ENCODE data around the gene ADAMTS6.

DNA sequence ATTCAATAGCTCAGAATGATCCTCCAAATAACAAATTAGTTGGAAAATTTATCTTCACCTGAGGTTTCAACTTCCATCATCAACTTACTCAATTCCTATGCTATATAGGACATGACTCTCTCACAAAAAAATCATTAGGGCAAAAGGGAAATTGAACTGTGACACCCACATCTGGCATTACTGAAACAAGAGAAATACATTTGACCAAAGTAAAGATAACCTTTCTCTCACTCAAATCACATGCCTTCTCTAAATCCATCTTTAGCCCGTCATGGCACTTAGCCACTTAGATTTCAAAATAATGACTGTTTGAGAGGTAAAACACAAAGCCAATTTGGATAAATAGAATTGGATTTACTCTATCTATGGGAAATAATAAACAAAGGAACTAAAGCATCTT lies 126.4 kb downstream of the ADAMTS6 start:
- TF ChIP-seq EP300 (IDR thresholded peaks at IDR 0.05) = no peak
- TF ChIP-seq, protein P1, sequence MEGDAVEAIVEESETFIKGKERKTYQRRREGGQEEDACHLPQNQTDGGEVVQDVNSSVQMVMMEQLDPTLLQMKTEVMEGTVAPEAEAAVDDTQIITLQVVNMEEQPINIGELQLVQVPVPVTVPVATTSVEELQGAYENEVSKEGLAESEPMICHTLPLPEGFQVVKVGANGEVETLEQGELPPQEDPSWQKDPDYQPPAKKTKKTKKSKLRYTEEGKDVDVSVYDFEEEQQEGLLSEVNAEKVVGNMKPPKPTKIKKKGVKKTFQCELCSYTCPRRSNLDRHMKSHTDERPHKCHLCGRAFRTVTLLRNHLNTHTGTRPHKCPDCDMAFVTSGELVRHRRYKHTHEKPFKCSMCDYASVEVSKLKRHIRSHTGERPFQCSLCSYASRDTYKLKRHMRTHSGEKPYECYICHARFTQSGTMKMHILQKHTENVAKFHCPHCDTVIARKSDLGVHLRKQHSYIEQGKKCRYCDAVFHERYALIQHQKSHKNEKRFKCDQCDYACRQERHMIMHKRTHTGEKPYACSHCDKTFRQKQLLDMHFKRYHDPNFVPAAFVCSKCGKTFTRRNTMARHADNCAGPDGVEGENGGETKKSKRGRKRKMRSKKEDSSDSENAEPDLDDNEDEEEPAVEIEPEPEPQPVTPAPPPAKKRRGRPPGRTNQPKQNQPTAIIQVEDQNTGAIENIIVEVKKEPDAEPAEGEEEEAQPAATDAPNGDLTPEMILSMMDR (IDR thresholded peaks at IDR 0.05) = no peak
- TF ChIP-seq POLR2A (IDR thresholded peaks at IDR 0.05) = no peak

All from upper lobe of left lung (tissue), 4 donors.